Keratinocyte (primary cell): ENCODE measurements around the gene TDRD6.

Source experiments
- EZH2 ChIP-seq: IDR thresholded peaks from one replicate; pipeline ENCODE4 v1.6.1; 2012; ENCODE audit warnings: inconsistent platforms, mild to moderate bottlenecking, low read length, moderate library complexity
- TF ChIP-seq, protein P1 (sequence below), 3 experiments: IDR thresholded peaks in 1 of 3; conservative IDR thresholded peaks in 1 of 3; optimal IDR thresholded peaks in 1 of 3; 2 replicates in 2 of 3; 3 replicates in 1 of 3; pipeline versions ENCODE3 to v1.5.1; 2011; ENCODE audit warnings: low read length in 3 of 3, mild to moderate bottlenecking in 3 of 3, moderate library complexity in 2 of 3, control low read depth in 1 of 3, inconsistent platforms in 1 of 3; ENCODE audit not compliant: insufficient read depth in 2 of 3; ENCODE audit errors: extremely low read depth in 1 of 3

- TF ChIP-seq, protein P1, sequence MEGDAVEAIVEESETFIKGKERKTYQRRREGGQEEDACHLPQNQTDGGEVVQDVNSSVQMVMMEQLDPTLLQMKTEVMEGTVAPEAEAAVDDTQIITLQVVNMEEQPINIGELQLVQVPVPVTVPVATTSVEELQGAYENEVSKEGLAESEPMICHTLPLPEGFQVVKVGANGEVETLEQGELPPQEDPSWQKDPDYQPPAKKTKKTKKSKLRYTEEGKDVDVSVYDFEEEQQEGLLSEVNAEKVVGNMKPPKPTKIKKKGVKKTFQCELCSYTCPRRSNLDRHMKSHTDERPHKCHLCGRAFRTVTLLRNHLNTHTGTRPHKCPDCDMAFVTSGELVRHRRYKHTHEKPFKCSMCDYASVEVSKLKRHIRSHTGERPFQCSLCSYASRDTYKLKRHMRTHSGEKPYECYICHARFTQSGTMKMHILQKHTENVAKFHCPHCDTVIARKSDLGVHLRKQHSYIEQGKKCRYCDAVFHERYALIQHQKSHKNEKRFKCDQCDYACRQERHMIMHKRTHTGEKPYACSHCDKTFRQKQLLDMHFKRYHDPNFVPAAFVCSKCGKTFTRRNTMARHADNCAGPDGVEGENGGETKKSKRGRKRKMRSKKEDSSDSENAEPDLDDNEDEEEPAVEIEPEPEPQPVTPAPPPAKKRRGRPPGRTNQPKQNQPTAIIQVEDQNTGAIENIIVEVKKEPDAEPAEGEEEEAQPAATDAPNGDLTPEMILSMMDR (optimal IDR thresholded peaks at IDR 0.05 in 1 of 3, IDR thresholded peaks at IDR 0.05 in 1 of 3, conservative IDR thresholded peaks at IDR 0.05 in 1 of 3; ENCODE audit: extremely low read depth in 1 of 3, insufficient read depth in 2 of 3, low read length in 3 of 3), result no peak
- no peak for TF ChIP-seq EZH2
Measured at GRCh38 chr6:46661483-46661882, 26.2 kb upstream of the TDRD6 start.
